DOHH2 (cell line): Measurements from ENCODE around the gene CDCA5.

Source experiments
- H3F3A ChIP-seq: fragments of 200-600 bp; sonication (generic), shearing (Covaris generic); 2 replicates; pipeline ENCODE4 v1.6.0; 2016; ENCODE audit warnings: antibody characterized with exemption, mild to moderate bottlenecking; ENCODE audit not compliant: control insufficient read depth, insufficient read depth
- H3K27ac ChIP-seq: fragments of 200-600 bp; sonication (generic); 2 replicates; pipeline ENCODE4 v1.5.1; 2014; ENCODE audit warnings: low read depth, mild to moderate bottlenecking, low read length, moderate library complexity
- H3K27me3 ChIP-seq: fragments of 200-600 bp; sonication (generic); 2 replicates; pipeline ENCODE4 v1.6.1; 2014; ENCODE audit warnings: mild to moderate bottlenecking, low read length, mixed read lengths; ENCODE audit not compliant: control insufficient read depth
- H3K36me3 ChIP-seq: fragments of 200-600 bp; sonication (generic); 2 replicates; pipeline ENCODE4 v1.6.1; 2014; ENCODE audit warnings: mild to moderate bottlenecking, low read length, moderate library complexity, mixed read lengths; ENCODE audit not compliant: control insufficient read depth
- H3K4me1 ChIP-seq: fragments of 200-600 bp; sonication (generic); 2 replicates; pipeline ENCODE4 v1.6.1; 2014; ENCODE audit warnings: mild to moderate bottlenecking, low read length, mixed read lengths; ENCODE audit not compliant: control insufficient read depth
- H3K4me2 ChIP-seq: fragments of 200-600 bp; sonication (generic); 2 replicates; pipeline ENCODE4 v1.6.0; 2014; ENCODE audit warnings: mild to moderate bottlenecking, low read length, moderate library complexity
- H3K4me3 ChIP-seq: fragments of 200-600 bp; sonication (generic); 2 replicates; pipeline ENCODE4 v1.5.1; 2014; ENCODE audit warnings: mild to moderate bottlenecking, low read length, mixed read lengths
- H3K79me2 ChIP-seq: fragments of 200-600 bp; sonication (generic); 2 replicates; pipeline ENCODE4 v1.6.1; 2014; ENCODE audit warnings: mild to moderate bottlenecking, low read length, mixed read lengths; ENCODE audit not compliant: control insufficient read depth
- H3K9me2 ChIP-seq: fragments of 200-600 bp; sonication (generic); replicated peaks from 2 replicates; pipeline ENCODE4 v1.6.1; 2014; ENCODE audit warnings: mild to moderate bottlenecking, low read length, mixed read lengths; ENCODE audit not compliant: control insufficient read depth
- H3K9me3 ChIP-seq: fragments of 200-600 bp; sonication (generic); 2 replicates; pipeline ENCODE4 v1.6.1; 2014; ENCODE audit warnings: antibody characterized with exemption, low read length, mixed read lengths; ENCODE audit not compliant: control insufficient read depth, insufficient read depth
- H4K20me1 ChIP-seq: fragments of 200-600 bp; sonication (generic); 2 replicates; pipeline ENCODE4 v1.6.0; 2014; ENCODE audit warnings: low read depth, mild to moderate bottlenecking, antibody characterized with exemption, low read length, moderate library complexity; ENCODE audit not compliant: control insufficient read depth, insufficient read depth
- EZH2phosphoT487 ChIP-seq: fragments of 200-600 bp; sonication (generic); IDR thresholded peaks from 2 replicates; pipeline ENCODE4 v1.6.1; 2017; ENCODE audit warnings: borderline replicate concordance, mild to moderate bottlenecking, antibody characterized with exemption, low read length, moderate library complexity, mixed read lengths
- TF ChIP-seq, protein P1 (sequence below): fragments of 200-600 bp; sonication (generic); IDR thresholded peaks from one replicate; pipeline ENCODE4 v1.5.1; 2014; ENCODE audit warnings: antibody characterized with exemption, mild to moderate bottlenecking, low read depth, low read length; ENCODE audit not compliant: poor library complexity, severe bottlenecking

The CDCA5 gene

DNA sequence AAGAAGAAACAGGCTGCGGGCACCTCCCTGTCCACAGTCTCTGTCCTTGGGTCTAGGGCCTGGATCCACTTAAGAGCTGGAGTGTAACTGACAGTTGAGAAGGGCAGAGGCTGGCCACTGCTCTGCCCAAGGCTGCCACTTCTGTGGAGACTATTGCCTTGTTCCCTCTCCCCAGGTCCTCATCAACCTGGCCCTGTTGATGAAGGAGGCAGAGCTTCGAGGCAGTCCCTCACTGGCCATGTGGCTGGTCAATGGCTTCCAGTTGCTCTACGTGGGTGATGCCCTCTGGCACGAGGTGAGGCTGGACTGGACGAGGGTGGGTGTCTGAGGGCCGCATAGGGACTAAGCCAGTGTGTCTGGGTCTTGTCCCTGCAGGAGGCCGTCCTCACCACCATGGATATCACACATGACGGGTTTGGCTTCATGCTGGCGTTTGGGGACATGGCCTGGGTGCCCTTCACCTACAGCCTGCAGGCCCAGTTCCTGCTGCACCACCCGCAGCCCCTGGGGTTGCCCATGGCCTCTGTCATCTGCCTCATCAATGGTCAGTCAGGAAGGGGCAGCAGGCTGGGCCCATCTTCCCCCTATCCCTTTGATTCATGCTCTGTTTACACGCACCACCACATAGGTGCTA lies 30.8 kb upstream of the CDCA5 start:
- Histone ChIP-seq H4K20me1 (no peaks in the 10 kb centered on the region), H3K4me2 (peak overlapping the region; percentile 98; the same call in 1 of the 2 replicates), H3K9me3 (no peaks in the 10 kb centered on the region), H3K36me3 (peaks cover 69% of the 10 kb centered on the region), H3K4me3 (no peak overlapping the region), H3K9me2 (no peaks in the 10 kb centered on the region), H3F3A (peaks cover 30% of the 10 kb centered on the region), H3K27me3 (no peaks in the 10 kb centered on the region), H3K79me2 (peaks cover 58% of the 10 kb centered on the region), H3K4me1 (peaks cover 74% of the 10 kb centered on the region), H3K27ac (no peak overlapping the region)
- TF ChIP-seq, protein P1, sequence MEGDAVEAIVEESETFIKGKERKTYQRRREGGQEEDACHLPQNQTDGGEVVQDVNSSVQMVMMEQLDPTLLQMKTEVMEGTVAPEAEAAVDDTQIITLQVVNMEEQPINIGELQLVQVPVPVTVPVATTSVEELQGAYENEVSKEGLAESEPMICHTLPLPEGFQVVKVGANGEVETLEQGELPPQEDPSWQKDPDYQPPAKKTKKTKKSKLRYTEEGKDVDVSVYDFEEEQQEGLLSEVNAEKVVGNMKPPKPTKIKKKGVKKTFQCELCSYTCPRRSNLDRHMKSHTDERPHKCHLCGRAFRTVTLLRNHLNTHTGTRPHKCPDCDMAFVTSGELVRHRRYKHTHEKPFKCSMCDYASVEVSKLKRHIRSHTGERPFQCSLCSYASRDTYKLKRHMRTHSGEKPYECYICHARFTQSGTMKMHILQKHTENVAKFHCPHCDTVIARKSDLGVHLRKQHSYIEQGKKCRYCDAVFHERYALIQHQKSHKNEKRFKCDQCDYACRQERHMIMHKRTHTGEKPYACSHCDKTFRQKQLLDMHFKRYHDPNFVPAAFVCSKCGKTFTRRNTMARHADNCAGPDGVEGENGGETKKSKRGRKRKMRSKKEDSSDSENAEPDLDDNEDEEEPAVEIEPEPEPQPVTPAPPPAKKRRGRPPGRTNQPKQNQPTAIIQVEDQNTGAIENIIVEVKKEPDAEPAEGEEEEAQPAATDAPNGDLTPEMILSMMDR, result no peak
- TF ChIP-seq EZH2phosphoT487, result no peak

DNA sequence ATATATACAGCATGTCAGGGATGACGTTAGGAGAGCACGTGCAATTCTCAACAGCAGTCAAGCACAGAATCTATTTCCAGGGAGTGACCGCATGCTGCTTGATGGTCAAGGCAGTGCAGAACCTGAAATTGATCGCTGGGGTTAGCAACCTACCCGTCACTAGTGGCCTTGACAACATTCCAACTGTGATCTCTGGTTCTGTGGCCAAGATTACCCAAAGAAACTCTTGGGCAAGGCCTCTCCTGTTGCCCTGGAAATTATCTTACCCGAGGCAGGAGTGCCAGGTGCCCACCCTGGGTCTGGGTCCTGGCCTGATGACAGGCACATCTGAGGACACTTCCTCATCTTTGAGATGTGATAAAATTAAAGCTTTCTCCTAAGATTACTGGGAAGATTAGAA lies 30.0 kb upstream of the CDCA5 start:
- peak overlapping the region; percentile 98 for H3K4me2 ChIP-seq
- H3K79me2 ChIP-seq, result peaks cover 55% of the 10 kb centered on the region
- no peaks in the 10 kb centered on the region for H3K9me2 ChIP-seq
- no peaks in the 10 kb centered on the region for H3K9me3 ChIP-seq
- H3K27ac ChIP-seq, result peak overlapping the region; percentile 83
- H3K27me3 ChIP-seq, result no peaks in the 10 kb centered on the region
- H3F3A ChIP-seq, result peaks cover 23% of the 10 kb centered on the region
- peaks cover 66% of the 10 kb centered on the region for H3K4me1 ChIP-seq
- TF ChIP-seq EZH2phosphoT487, result no peak
- TF ChIP-seq, protein P1, result no peak
- H4K20me1 ChIP-seq, result no peaks in the 10 kb centered on the region
- peaks cover 68% of the 10 kb centered on the region for H3K36me3 ChIP-seq
- peak overlapping the region; percentile 83 for H3K4me3 ChIP-seq

DNA sequence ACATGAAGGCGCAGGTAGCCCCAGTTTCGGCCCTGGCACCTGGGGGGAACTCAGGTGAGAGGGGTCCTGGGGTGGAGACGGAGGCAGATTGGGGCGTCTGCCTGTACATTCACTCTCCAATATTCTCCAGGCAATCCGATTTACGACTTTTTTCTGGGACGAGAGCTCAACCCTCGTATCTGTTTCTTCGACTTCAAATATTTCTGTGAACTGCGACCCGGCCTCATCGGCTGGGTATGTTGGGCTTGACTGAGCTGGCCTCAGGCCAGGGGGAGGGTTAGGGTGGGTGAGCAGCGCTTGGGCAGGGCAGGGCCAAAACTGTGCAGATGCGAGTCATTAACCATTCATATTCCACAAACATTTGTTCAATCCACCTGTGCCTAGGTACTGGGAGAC lies 29.5 kb upstream of the CDCA5 start:
- H3K27ac ChIP-seq, result peak overlapping the region; percentile 83
- peaks cover 19% of the 10 kb centered on the region for H3F3A ChIP-seq
- H3K4me1 ChIP-seq, result peaks cover 62% of the 10 kb centered on the region
- H3K36me3 ChIP-seq, result peaks cover 65% of the 10 kb centered on the region
- H3K4me2 ChIP-seq, result peak overlapping the region; percentile 98
- peak overlapping the region; percentile 83 for H3K4me3 ChIP-seq
- H4K20me1 ChIP-seq, result no peaks in the 10 kb centered on the region
- no peaks in the 10 kb centered on the region for H3K27me3 ChIP-seq
- TF ChIP-seq EZH2phosphoT487, result no peak
- TF ChIP-seq, protein P1, result no peak
- no peaks in the 10 kb centered on the region for H3K9me2 ChIP-seq
- no peaks in the 10 kb centered on the region for H3K9me3 ChIP-seq
- H3K79me2 ChIP-seq, result peaks cover 53% of the 10 kb centered on the region
